ENCODE measurements around the gene SH3RF3.
"Not testable (repeated sequence)": the region's sequence is repeated elsewhere in the genome, so short reads cannot be mapped to it uniquely, and the experiment has no call there.

SH3RF3 gene

DNA sequence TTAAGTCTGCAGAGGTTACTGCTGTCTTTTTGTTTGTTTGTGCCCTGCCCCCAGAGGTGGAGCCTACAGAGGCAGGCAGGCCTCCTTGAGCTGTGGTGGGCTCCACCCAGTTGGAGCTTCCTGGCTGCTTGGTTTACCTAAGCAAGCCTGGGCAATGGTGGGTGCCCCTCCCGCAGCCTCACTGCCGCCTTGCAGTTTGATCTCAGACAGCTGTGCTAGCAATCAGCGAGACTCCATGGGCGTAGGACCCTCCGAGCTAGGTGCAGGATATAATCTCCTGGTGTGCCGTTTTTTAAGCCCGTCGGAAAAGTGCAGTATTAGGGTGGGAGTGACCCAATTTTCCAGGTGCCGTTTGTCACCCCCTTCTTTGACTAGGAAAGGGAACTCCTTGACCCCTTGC lies 11.8 kb upstream of the SH3RF3 start:
- H3K27me3 ChIP-seq (replicated peaks in 2 of 5; ENCODE audit: control insufficient read depth in 4 of 5, insufficient read depth in 5 of 5, low read length in 4 of 5); H3K4me3 ChIP-seq (ENCODE audit: control insufficient read depth in 1 of 7, extremely low read depth in 1 of 7, insufficient read depth in 4 of 7, low read depth in 2 of 7, low read length in 6 of 7); POLR2A ChIA-PET; H3K4me1 ChIP-seq (ENCODE audit: control extremely low read depth in 1 of 4, control insufficient read depth in 4 of 4, insufficient read depth in 4 of 4, low read length in 3 of 4); H3K27ac ChIP-seq (ENCODE audit: insufficient read depth in 1 of 2, low read depth in 1 of 2, low read length in 2 of 2, poor library complexity in 1 of 2, severe bottlenecking in 2 of 2); DNase-seq; H3K36me3 ChIP-seq (ENCODE audit: control insufficient read depth in 4 of 4, insufficient read depth in 4 of 4, low read length in 3 of 4); H3K9me3 ChIP-seq (ENCODE audit: control extremely low read depth in 1 of 5, control insufficient read depth in 4 of 5, insufficient read depth in 2 of 5, low read depth in 1 of 5, low read length in 4 of 5): not testable (repeated sequence)
- CTCF ChIA-PET = interaction anchor here (0.9 kb wide), 1 partner anchor 66 kb away, joined by 3 read pairs; no protein-coding TSS in a partner anchor
- 100% methylated on average over 5 of the region's 9 CpGs for WGBS (ENCODE audit: insufficient coverage)

DNA sequence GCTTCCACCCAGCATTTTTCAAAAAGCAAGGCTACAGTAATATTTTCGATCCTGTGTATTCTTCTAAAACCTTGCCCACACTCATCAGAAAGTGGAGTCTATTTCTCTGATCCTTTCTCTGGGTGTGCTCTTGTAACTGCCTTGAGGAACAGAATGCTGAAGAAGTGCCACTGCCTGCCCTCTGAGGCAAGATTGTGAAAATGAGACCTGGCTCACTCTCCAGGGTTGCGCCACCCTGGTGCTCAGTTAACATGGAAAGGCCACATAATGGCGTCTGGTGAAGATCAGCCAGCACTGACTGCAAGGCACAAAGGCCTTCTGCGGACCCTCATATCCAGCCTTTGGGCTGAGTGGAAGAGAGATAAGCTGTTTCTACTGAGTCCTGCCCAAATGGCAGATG lies 11.2 kb upstream of the SH3RF3 start:
- ChIA-PET POLR2A (no interaction called here), CTCF (interaction anchor here (0.9 kb wide), 1 partner anchor 67 kb away, joined by 3 read pairs; no protein-coding TSS in a partner anchor)
- Histone ChIP-seq H3K27ac (ENCODE audit: insufficient read depth in 1 of 2, low read depth in 1 of 2, low read length in 2 of 2, poor library complexity in 1 of 2, severe bottlenecking in 2 of 2) (no peak overlapping the region), H3K4me3 (ENCODE audit: control insufficient read depth in 1 of 7, extremely low read depth in 1 of 7, insufficient read depth in 4 of 7, low read depth in 2 of 7, low read length in 6 of 7) (no peak overlapping the region), H3K36me3 (ENCODE audit: control insufficient read depth in 4 of 4, insufficient read depth in 4 of 4, low read length in 3 of 4) (no peaks in the 10 kb centered on the region), H3K4me1 (ENCODE audit: control extremely low read depth in 1 of 4, control insufficient read depth in 4 of 4, insufficient read depth in 4 of 4, low read length in 3 of 4) (no peaks in the 10 kb centered on the region), H3K9me3 (ENCODE audit: control extremely low read depth in 1 of 5, control insufficient read depth in 4 of 5, insufficient read depth in 2 of 5, low read depth in 1 of 5, low read length in 4 of 5) (peaks cover 0 to 3% (median 0%) of the 10 kb centered on the region in 5 experiments), H3K27me3 (replicated peaks in 2 of 5; ENCODE audit: control insufficient read depth in 4 of 5, insufficient read depth in 5 of 5, low read length in 4 of 5) (no peaks in the 10 kb centered on the region)
- WGBS (ENCODE audit: insufficient coverage) = 95% methylated on average over 4 of the region's 4 CpGs
- DNase-seq = no peak

- no peaks in the 10 kb centered on the region for H3K36me3 ChIP-seq (ENCODE audit: control insufficient read depth in 4 of 4, insufficient read depth in 4 of 4, low read length in 3 of 4)
- POLR2A ChIA-PET = no interaction called here
- CTCF ChIA-PET = no interaction called here
Measured at GRCh38 chr2:109118321-109118720, 10.7 kb upstream of the SH3RF3 start.

GRCh38 chr2:109120166-109120565 lies 8.8 kb upstream of the SH3RF3 start:
- CTCF ChIA-PET = no interaction called here
- POLR2A ChIA-PET = no interaction called here

More at GRCh38 chr2:109118321-109118720, 10.7 kb upstream of the SH3RF3 start:
- 97% methylated on average over 9 of the region's 9 CpGs for WGBS (ENCODE audit: insufficient coverage)
- no peak for DNase-seq
- no peak overlapping the region for H3K27ac ChIP-seq (ENCODE audit: insufficient read depth in 1 of 2, low read depth in 1 of 2, low read length in 2 of 2, poor library complexity in 1 of 2, severe bottlenecking in 2 of 2)
- H3K4me3 ChIP-seq (ENCODE audit: control insufficient read depth in 1 of 7, extremely low read depth in 1 of 7, insufficient read depth in 4 of 7, low read depth in 2 of 7, low read length in 6 of 7) = no peak overlapping the region
- H3K9me3 ChIP-seq (ENCODE audit: control extremely low read depth in 1 of 5, control insufficient read depth in 4 of 5, insufficient read depth in 2 of 5, low read depth in 1 of 5, low read length in 4 of 5) = peaks cover 0 to 3% (median 0%) of the 10 kb centered on the region in 5 experiments
- H3K27me3 ChIP-seq (replicated peaks in 2 of 5; ENCODE audit: control insufficient read depth in 4 of 5, insufficient read depth in 5 of 5, low read length in 4 of 5) = no peaks in the 10 kb centered on the region
- H3K4me1 ChIP-seq (ENCODE audit: control extremely low read depth in 1 of 4, control insufficient read depth in 4 of 4, insufficient read depth in 4 of 4, low read length in 3 of 4) = no peaks in the 10 kb centered on the region

DNA sequence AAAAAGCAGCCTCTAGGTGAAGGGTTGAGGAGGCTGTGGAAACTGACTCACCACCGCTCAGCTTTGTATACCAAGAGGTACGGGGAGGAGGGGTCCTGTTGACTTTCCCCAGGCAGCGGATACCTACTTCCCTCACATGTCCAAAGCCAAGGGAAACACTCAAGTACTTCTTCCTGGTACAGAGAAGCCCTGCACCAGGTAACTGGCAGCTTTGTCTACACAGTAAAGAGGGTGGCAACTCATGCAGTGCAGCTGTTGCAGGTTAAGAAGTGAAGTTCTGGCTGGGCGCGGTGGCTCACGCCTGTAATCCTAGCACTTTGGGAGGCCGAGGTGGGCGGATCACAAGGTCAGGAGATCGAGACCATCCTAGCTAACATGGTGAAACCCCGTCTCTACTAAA lies 8.3 kb upstream of the SH3RF3 start:
- H3K9me3 ChIP-seq (ENCODE audit: control extremely low read depth in 1 of 5, control insufficient read depth in 4 of 5, insufficient read depth in 2 of 5, low read depth in 1 of 5, low read length in 4 of 5); H3K36me3 ChIP-seq (ENCODE audit: control insufficient read depth in 4 of 4, insufficient read depth in 4 of 4, low read length in 3 of 4); CTCF ChIA-PET; POLR2A ChIA-PET; H3K4me1 ChIP-seq (ENCODE audit: control extremely low read depth in 1 of 4, control insufficient read depth in 4 of 4, insufficient read depth in 4 of 4, low read length in 3 of 4); H3K27me3 ChIP-seq (replicated peaks in 2 of 5; ENCODE audit: control insufficient read depth in 4 of 5, insufficient read depth in 5 of 5, low read length in 4 of 5); H3K4me3 ChIP-seq (ENCODE audit: control insufficient read depth in 1 of 7, extremely low read depth in 1 of 7, insufficient read depth in 4 of 7, low read depth in 2 of 7, low read length in 6 of 7); DNase-seq; H3K27ac ChIP-seq (ENCODE audit: insufficient read depth in 1 of 2, low read depth in 1 of 2, low read length in 2 of 2, poor library complexity in 1 of 2, severe bottlenecking in 2 of 2): not testable (repeated sequence)
- WGBS (ENCODE audit: insufficient coverage) = 100% methylated on average over 2 of the region's 10 CpGs

More at GRCh38 chr2:109120166-109120565, 8.8 kb upstream of the SH3RF3 start:
- H3K4me1 ChIP-seq (ENCODE audit: control extremely low read depth in 1 of 4, control insufficient read depth in 4 of 4, insufficient read depth in 4 of 4, low read length in 3 of 4) = no peaks in the 10 kb centered on the region
- 96% methylated on average over 3 of the region's 3 CpGs for WGBS (ENCODE audit: insufficient coverage)
- no peaks in the 10 kb centered on the region for H3K36me3 ChIP-seq (ENCODE audit: control insufficient read depth in 4 of 4, insufficient read depth in 4 of 4, low read length in 3 of 4)
- no peak for DNase-seq
- H3K27ac ChIP-seq (ENCODE audit: insufficient read depth in 1 of 2, low read depth in 1 of 2, low read length in 2 of 2, poor library complexity in 1 of 2, severe bottlenecking in 2 of 2) = no peak overlapping the region
- H3K27me3 ChIP-seq (replicated peaks in 2 of 5; ENCODE audit: control insufficient read depth in 4 of 5, insufficient read depth in 5 of 5, low read length in 4 of 5) = no peaks in the 10 kb centered on the region
- H3K4me3 ChIP-seq (ENCODE audit: control insufficient read depth in 1 of 7, extremely low read depth in 1 of 7, insufficient read depth in 4 of 7, low read depth in 2 of 7, low read length in 6 of 7) = no peak overlapping the region
- H3K9me3 ChIP-seq (ENCODE audit: control extremely low read depth in 1 of 5, control insufficient read depth in 4 of 5, insufficient read depth in 2 of 5, low read depth in 1 of 5, low read length in 4 of 5) = peaks cover 0 to 3% (median 0%) of the 10 kb centered on the region in 5 experiments

- POLR2A ChIA-PET = no interaction called here
- WGBS (ENCODE audit: insufficient coverage) = no CpG with 5 or more reads among the region's 4 CpGs
- CTCF ChIA-PET = interaction anchor here (0.7 to 9.3 kb wide), 2 partner anchors 243 to 385 kb away, joined by 3 to 72 read pairs; no protein-coding TSS in a partner anchor
Measured at GRCh38 chr2:109123586-109124201, 5.3 kb upstream of the SH3RF3 start.

DNA sequence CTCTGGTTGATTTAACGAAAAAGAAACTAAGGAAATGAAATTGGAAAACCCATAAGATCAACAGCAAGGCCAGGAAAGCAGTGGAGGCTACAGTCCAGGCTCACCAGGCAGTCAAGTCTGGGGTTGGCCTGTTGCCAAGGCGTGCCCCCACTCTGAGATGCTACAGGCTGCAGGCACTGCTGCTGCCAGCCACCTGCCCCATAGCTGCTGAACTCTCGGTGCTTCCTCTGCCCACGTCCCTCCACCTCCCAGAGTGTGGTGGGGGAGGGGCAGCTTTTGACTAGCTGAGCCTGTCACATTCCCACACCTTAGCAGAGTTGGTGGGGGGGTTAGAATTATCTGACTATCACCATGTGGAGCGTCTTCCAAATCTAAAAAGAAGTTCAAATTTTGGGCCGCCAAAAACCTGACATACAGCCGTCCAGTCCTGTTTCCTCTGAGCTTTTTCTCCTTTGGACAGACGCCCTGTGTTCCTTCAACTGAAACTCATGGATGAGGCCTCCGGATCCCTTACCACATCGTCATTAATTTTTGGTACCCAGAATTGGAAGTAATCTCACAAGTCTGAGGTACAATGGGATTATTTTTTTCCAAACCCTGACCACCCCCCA lies 3.9 kb upstream of the SH3RF3 start:
- Histone ChIP-seq H3K4me3 (ENCODE audit: control insufficient read depth in 1 of 7, extremely low read depth in 1 of 7, insufficient read depth in 4 of 7, low read depth in 2 of 7, low read length in 6 of 7) (no peak overlapping the region), H3K9me3 (ENCODE audit: control extremely low read depth in 1 of 5, control insufficient read depth in 4 of 5, insufficient read depth in 2 of 5, low read depth in 1 of 5, low read length in 4 of 5) (no peaks in the 10 kb centered on the region), H3K4me1 (ENCODE audit: control extremely low read depth in 1 of 4, control insufficient read depth in 4 of 4, insufficient read depth in 4 of 4, low read length in 3 of 4) (peaks cover 0 to 24% (median 22%) of the 10 kb centered on the region in 4 experiments), H3K36me3 (ENCODE audit: control insufficient read depth in 4 of 4, insufficient read depth in 4 of 4, low read length in 3 of 4) (no peaks in the 10 kb centered on the region), H3K27ac (ENCODE audit: insufficient read depth in 1 of 2, low read depth in 1 of 2, low read length in 2 of 2, poor library complexity in 1 of 2, severe bottlenecking in 2 of 2) (no peak overlapping the region), H3K27me3 (replicated peaks in 2 of 5; ENCODE audit: control insufficient read depth in 4 of 5, insufficient read depth in 5 of 5, low read length in 4 of 5) (peaks cover 0 to 26% (median 8%) of the 10 kb centered on the region in 5 experiments)
- no peak for DNase-seq
- POLR2A ChIA-PET = no interaction called here
- CTCF ChIA-PET = interaction anchor here (1.0 to 9.3 kb wide), 2 partner anchors 28 to 383 kb away, joined by 3 to 72 read pairs; no protein-coding TSS in a partner anchor
- 93% methylated on average over 6 of the region's 10 CpGs for WGBS (ENCODE audit: insufficient coverage)

More at GRCh38 chr2:109123586-109124201, 5.3 kb upstream of the SH3RF3 start:
- H3K4me1 ChIP-seq (ENCODE audit: control extremely low read depth in 1 of 4, control insufficient read depth in 4 of 4, insufficient read depth in 4 of 4, low read length in 3 of 4) = peaks cover 0 to 10% (median 9%) of the 10 kb centered on the region in 4 experiments
- peaks cover 0 to 12% (median 2%) of the 10 kb centered on the region in 5 experiments for H3K27me3 ChIP-seq (replicated peaks in 2 of 5; ENCODE audit: control insufficient read depth in 4 of 5, insufficient read depth in 5 of 5, low read length in 4 of 5)
- no peak overlapping the region for H3K27ac ChIP-seq (ENCODE audit: insufficient read depth in 1 of 2, low read depth in 1 of 2, low read length in 2 of 2, poor library complexity in 1 of 2, severe bottlenecking in 2 of 2)
- H3K36me3 ChIP-seq (ENCODE audit: control insufficient read depth in 4 of 4, insufficient read depth in 4 of 4, low read length in 3 of 4) = no peaks in the 10 kb centered on the region
- H3K4me3 ChIP-seq (ENCODE audit: control insufficient read depth in 1 of 7, extremely low read depth in 1 of 7, insufficient read depth in 4 of 7, low read depth in 2 of 7, low read length in 6 of 7) = no peak overlapping the region
- no peak for DNase-seq
- no peaks in the 10 kb centered on the region for H3K9me3 ChIP-seq (ENCODE audit: control extremely low read depth in 1 of 5, control insufficient read depth in 4 of 5, insufficient read depth in 2 of 5, low read depth in 1 of 5, low read length in 4 of 5)

Measured in common myeloid progenitor, CD34-positive (primary cell).